GM21447 (cell line): ENCODE results near the gene SYT9.

ENCODE experiments used
- ATAC-seq: cut with Tn5 transposase; IDR thresholded peaks from one replicate; pipeline ENCODE4 v1.9.1; 2021; ENCODE audit not compliant: unreplicated experiment

The SYT9 gene, protein sequence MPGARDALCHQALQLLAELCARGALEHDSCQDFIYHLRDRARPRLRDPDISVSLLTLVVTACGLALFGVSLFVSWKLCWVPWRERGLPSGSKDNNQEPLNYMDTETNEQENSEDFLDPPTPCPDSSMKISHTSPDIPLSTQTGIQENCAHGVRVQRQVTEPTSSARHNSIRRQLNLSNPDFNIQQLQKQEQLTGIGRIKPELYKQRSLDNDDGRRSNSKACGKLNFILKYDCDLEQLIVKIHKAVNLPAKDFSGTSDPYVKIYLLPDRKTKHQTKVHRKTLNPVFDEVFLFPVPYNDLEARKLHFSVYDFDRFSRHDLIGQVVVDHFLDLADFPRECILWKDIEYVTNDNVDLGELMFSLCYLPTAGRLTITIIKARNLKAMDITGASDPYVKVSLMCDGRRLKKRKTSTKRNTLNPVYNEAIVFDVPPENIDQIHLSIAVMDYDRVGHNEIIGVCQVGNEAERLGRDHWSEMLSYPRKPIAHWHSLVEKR

DNA sequence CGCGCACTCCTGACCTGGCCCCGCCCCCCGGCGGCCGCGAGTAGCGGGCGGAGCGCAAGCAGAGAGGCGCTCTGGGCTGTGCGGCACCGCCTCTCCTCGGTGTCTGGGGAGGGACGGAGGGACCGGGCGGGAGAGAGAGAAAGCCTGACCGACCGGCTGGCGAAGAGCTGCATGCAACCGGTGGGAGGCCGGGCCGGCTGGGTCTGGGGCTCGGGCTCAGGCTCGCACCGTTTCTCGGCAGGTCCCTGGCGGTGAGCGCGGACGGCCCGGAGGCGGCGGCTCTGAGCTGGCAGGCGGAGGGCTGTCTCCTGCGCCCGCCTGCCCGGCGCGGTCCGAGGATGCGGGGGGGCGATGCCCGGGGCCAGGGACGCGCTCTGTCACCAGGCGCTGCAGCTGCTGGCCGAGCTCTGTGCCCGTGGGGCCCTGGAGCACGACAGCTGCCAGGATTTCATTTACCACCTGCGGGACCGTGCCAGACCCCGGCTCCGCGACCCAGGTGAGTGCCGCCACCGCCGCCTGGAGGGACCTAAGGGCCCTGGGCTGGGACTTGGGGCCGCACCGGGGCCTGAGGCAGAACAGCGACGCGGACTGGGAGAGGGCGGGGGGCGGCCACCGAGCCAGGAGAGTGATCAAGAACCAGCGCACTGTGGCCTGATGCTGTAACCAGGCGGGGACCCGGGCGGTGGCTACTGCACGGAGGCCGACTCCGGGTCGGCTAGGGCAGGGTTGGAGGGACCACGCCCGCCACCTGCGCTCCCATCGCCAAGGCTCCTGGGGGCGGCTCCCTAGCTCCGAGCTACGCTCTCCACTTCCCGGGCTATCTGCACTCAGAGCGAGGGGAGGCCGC, at the start of gene SYT9:
Gene SYT9 (plus strand): TSS at position 69 of the 847 bp plus-strand sequence. CDS start 283 bp downstream, at position 352.
- no peak for ATAC-seq

DNA sequence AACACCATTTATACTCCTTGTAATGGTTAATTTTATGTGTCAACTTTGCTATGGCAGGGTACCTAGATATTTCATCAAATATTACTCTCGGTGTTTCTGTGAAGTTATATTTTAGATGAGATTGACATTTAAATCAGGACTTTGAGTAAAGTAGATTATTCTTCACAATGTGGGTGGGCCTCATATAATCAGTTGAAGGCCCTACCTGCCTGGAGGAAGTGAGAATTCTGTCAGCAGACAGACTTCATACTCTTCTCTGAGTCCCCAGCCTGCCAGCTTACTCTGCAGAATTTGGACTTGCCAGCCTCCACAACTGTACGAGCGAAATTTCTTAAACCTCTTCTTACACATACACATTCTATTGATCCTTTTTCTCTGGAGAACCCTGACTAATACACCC, 49.3 kb upstream of the SYT9 start:
- no peak for ATAC-seq

DNA sequence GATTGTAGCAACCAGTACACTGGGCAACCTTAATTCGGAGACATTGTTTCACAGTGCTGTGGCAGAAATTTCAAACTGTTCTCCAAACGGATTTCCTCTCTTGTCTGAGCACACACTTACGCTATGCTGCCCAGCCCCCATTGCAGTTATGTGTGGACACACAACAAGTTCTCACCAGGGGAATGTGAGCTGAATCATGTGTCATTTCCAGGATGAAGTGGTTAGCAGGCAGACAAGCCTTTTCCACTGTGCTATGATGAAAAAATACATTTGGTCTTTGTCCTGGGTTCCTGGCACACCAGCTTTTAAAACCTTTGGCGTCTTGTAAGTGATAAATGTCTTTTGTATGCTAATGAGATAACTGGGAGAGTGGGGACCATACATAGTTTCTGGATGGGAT, 46.9 kb upstream of the SYT9 start:
- no peak for ATAC-seq

DNA sequence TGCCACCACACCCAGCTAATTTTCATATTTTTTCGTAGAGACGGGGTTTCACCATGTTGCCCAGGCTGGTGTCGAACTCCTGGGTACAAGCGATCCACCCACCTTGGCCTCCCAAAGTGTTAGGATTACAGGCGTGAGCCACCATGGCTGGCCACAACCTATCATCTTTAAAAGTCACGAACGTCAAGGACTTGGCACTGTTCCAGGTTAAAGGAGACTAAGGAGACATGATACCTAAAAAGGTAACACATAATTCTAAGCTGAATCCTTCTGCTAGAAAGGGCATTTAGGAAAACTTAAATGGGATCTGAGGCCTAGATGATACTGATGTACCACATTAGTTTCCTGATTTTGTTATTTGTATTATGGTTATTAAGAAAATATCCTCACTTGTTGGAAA, 43.3 kb upstream of the SYT9 start:
- ATAC-seq: no peak

DNA sequence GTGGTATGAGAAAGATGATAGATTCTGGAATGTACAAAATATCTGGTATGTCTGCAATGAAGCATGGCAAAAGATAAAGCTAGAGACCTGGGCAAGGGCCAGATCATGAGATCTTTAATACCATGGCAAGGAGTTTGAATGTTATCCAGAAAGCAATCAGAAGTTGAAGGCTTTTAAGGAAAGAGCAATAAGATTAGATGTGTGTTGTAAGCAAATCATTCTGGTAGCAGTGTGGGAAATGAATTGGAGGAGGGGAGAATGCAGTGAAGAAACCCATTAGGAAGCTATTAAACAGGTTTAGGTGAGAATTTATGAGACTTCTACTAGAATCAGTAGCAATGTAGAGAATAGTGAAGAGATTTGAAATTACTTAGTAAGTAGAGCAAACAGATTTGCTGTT, 32.2 kb upstream of the SYT9 start:
- ATAC-seq: no peak

DNA sequence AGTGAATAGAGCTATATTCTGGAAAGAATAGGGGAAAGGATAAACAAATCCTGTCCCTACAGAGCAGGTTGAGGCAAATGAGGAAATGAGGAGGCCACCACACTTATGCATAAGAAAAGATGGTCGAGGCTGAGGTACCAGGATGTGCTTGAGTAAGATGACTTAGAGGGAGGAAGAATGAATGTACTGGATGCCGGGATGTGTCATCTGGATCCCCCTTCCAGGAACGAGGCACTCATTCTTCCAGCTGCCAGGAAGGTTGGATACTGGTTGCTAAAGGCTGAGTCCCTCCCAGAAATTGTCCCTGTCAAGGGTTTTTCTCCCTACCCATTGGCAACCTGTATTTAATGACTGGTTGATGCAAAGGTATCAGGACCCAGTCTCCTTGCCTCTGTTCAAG, 31.1 kb upstream of the SYT9 start:
- ATAC-seq: no peak

DNA sequence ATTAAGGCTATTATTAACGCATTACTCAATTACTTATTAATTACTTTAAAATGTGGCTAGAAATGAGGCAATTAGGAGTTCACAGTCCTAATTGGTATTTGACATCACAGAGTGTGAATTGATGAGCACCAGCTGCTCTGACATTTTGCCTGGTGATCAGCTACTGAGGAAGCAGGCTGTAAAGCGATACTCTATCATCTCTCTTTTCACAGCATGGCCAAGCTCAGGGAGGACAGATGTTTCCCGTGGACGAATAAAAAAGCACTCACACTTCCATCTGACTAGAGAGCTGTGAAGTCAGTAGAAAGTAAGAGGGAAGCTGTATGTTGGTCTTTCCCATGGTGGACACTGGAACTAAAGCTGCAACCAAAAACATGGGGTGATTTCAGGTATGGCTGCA, 29.1 kb upstream of the SYT9 start:
- no peak for ATAC-seq

DNA sequence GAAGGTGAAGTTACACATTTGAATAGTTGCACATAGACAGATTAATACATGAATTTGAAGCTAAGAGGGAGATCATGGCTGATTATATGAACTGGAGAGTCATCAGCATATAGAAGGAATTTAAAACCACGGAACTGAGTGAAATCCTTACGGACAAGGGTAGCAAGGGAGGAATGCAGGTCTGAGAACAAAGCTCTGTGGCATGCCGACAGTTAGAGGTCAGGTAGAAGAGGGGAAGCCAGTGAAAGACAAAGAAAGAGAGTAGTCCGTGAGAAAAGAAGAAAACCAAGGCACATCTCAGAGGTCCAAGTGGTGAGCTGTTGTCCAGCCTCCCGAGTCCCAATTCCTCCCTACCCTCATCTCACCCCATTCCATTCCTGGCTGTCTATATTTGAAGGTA, 11.8 kb upstream of the SYT9 start:
- no peak for ATAC-seq

DNA sequence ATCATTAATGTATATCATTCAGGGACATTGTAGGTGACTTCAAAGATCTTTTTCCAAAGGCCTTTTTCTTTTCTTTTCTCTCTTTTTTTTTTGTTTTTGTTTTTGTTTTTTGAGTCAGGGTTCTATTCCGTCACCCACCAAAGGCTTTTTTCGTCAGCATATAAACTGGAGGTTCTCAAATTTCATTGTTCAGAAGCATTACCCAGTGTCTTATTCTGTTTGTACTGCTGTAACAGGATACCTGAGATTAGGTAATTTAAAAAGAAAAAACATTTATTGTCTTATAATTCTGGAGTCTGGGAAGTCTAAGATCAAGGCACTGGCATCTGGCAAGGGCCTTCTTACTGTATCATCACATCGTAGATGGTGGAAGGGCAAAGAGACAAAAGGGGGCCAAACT, 6.4 kb upstream of the SYT9 start:
- no peak for ATAC-seq

DNA sequence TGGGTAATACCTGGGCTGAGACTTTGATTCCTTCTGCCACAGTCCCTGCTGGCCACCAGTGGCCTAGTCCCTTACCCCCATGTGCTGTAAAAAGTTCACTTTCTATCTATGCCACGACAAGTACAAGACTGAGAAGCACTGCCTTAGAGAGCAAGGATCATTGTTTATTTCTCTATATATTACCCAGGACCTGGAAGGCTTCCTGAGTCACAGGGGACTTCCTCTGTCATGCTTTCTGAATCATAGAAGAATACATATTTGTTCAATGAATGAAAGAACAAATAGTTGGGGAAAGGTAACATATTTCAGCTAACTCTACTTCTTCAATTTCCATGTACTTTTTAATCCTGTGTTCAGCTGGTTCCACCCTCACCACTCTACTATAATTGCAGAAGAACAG, 5.5 kb upstream of the SYT9 start:
- ATAC-seq: no peak

DNA sequence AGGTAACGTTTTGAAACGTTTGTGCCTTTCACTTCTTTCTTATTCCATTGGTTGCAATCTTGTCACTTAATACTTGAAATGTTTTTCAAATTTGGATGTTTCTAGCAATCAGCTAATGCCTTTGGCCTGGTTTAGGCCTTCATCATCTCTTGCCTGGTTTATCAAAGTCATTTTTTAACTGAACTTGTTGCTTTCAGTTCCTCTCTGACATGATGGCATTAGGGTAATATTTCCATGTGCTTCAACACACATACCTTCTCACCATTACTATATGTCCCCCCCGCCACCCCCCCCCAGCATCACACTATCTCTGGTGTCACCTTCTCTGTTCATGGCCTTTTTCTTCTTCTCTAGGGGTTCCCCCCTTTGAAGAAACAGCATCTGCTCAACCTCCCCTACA, 1.5 kb upstream of the SYT9 start:
- ATAC-seq: no peak

DNA sequence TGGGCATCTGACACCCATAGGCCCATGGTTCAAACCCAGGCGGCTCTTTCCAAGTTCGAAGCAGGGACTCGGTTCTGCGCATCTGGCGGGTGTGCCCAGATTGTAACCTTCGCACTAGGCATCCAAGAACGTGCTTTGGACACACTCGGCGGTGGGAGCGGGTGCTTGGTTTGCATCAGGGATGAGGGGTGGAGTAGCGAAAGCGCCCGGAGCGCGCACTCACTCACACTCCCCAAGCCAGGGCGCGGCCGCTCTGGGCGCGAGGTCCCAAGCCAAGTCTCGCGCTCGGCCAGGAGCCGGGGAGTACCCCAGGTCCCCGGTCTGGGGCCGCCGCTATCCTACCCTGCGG, 243 bp upstream of the SYT9 start:
- ATAC-seq: no peak

DNA sequence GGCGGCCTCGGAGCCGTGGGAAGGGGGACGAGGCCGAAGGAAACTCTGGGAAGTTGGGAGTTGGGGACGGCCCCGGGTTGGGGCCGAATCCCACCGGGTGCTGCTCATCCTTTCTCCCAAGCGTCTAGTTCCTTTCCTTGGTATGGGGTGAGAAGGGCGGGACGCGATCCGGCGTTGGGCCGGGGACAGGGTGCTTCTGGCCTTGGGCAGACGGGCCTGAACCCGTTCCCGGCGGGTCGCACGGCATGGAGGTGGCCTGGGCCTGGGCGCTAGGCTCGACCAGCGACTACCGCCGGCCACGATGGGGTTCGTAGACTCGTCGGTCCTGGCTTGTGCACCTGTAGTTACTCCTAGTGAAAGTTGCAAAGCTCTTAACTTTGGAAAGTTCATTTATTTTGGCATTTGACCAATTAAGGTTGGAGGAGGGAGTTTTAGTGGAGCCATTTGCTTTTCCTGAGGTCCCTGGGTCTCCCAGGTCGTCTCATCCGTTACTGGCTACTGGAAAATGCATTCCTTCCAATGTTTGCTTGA, 1.0 kb downstream of the SYT9 start:
- no peak for ATAC-seq

DNA sequence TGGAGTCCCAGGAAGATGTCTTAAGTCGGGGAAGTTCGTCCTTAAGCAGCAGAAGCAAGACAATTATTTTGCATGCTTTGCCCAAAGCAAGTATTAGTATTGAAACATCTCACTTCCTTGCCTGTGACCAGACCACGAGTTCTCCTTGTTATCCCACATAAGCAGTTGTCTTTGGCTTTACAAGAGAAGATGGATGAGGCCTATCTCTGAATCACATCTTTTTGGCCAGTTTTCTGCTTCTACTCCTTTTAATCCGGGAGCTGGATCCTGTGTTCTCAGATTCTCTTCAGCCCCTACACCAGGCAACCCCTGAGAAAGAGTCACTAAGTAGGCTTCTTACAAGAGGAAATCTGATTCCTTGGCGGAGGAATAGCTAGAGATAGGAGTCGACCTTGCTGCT, 2.1 kb downstream of the SYT9 start:
- no peak for ATAC-seq

DNA sequence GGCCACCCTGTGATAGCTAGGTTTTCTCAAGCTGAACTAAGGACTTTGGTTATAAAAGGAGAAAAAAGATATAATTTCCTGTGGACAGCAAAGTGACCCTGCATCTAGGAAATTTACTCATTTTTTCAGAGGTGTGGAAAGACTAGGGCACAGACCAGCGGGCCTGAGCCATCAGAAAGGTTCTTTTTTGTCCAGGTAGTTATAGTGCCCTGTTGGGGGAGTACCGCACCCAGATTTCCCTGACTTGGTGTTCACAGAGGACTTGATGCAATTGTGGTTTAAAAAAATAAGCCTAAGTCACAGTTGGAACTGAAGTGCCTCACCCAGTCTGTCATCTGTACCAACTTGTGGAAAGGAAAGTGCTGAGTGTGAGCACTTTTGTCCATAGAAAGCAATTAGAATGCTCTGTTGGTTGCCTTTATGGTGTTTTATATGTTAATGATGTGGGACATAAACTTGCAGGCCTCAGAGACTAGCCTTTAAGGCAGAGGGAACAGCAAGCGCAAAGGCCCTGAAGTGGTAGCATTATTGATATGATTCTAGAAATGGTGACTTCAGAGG, 3.1 kb downstream of the SYT9 start:
- no peak for ATAC-seq

DNA sequence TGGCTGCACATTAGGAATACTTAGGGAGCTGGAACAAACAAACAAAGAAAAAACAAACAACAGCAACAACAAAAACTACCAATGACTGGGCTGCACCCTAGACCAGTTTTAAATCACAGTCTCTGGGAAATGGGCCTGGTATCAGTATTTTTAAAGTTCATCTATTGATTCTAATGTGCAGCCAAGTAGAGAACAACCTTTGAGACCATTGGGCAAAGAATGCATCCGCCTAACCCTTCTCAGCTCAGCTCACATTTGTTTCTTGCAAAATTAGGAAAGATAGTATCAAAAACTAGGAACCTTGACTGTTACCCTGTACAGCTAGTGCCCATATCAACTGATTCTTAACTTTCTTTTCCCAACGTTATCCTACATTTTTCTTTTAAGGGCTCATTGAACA, 5.2 kb downstream of the SYT9 start:
- ATAC-seq: no peak

DNA sequence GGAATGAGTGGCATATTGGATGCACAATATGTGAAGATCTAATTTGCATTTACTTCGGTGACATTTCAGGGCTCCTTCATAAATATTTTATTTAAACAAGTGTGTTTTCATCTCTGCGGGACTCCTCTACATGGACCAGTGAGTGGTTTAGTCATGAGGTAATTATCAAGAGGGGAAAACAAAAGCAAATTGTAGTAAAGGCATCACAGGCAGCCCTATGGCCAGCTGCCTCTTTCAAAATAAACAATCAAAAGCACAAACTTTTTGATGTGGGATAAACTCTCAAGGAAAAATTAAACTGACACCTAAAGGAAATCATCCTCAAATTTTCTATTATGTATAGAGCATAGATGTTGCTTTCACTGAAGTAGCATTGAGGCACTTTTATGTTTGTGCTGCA, 6.0 kb downstream of the SYT9 start:
- no peak for ATAC-seq

DNA sequence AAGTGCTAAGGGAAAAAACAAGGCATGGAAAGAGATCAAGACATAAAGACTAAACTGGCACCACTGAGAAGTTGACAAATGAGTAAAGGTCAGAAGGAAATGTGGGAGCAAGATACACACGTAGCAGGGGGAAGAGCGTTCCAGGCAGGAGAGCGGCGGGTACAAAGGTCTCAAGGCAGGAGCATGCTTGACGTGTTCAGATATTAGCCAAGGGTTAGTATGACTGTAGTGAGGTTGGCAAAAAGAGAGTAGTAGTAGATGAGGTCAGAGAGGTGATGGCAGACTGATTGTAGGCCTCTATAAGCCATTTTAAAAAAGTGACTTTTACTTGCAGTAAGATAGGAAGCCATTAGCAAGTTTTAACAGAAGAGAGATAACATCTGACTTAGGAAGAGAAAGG, 9.9 kb downstream of the SYT9 start:
- ATAC-seq: no peak

DNA sequence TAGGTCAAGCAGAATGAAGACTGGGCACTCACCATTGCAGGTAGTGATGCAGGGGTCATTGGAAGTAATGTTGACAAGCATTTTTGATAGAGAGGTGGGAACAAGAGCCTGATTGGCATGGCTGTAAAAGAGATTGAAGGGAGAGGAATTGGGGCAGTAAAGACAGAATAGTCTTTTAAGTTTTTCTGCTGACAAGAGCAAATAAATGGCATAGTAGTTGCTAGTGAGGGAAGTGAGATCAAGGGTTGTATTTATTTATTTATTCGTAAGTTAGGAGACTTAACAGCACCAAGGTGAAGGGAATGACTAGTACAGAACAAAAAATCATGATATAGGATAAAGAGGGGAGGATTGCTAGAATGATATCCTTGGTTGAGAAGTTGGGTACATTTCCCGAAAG, 11.0 kb downstream of the SYT9 start:
- ATAC-seq: no peak

DNA sequence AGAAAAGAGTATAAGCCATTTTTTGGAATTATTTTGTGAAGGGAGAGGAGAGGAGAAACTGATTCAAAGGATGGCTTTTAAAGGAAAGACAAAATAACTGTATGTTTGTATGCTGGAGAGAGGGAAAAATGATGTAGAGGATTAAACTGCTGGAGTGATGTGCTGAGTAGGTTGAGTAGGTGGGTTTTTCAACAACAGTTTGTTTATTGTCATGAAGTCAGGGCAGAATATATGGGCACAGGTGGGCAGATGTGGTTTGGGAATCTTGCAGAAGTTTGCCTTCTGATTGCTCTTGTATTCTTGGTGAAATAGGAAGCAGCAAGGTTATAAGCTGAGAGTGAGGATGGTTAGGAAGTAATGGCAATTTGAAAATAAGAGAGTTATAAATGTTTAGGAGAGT, 12.1 kb downstream of the SYT9 start:
- no peak for ATAC-seq

DNA sequence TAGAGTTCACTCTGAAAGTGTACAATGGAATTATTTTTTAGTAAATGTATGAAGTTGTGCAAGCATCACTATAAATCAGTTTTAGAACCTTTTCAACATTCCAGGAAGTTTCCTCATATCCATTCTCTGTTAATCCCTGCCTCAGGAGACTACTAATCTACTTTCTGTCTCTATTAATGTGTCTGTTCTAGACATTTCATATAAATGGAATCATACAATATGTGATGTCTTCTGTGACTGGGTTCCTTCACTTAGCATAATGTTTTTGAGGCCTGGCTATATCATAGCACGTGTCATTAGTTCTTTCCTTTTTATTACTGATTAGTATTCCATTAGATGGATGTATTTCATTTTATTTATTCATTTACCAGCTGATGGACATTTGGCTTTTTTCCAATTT, 17.1 kb downstream of the SYT9 start:
- ATAC-seq: no peak
